Activated CD4-positive, alpha-beta T cell treated with anti-CD3 and anti-CD28 coated beads, Interleukin-2, amount 50 U/mL, for 24 hours (primary cell): ENCODE measurements around the gene BACE2.
"Not testable (repeated sequence)": the region's sequence is repeated elsewhere in the genome, so short reads cannot be mapped to it uniquely, and the experiment has no call there.

Experiments used
- DNase-seq, 2 donors: peaks; one replicate each; pipeline ENCODE4 v3.0.0-alpha.2; 2020; ENCODE audit warnings: low read depth in 1 of 2, low spot score in 1 of 2

Gene BACE2

GRCh38 chr21:41236352-41236973 is 68.5 kb downstream of the BACE2 start:
- DNase-seq = no peak

DNA sequence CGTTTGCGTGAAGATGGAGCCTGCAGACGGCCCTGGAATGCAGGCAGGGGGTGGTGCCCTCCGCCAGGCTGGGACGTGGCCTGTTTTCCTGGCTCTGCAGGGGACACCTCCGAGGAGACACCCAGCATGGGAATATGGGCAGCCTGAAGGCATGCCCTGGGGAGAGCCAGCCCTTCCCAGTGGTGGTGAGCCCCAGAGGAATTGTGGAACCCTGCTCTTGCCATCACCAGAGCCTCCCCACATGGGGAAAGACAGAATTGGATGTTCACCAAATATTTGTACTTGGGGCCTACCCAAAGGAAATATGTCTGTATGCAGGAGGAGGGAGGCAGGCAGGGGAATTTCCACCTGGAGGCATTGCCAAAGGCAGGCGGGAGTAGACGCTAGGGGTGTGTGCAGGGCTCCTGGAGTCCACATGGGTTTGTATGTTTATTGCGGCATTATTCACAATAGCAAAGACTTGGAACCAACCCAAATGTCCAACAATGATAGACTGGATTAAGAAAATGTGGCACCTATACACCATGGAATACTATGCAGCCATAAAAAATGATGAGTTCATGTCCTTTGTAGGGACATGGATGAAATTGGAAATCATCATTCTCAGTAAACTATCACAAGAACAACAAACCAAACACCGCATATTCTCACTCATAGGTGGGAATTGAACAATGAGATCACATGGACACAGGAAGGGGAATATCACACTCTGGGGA is 70.3 kb downstream of the BACE2 start:
- not testable (repeated sequence) for DNase-seq

DNA sequence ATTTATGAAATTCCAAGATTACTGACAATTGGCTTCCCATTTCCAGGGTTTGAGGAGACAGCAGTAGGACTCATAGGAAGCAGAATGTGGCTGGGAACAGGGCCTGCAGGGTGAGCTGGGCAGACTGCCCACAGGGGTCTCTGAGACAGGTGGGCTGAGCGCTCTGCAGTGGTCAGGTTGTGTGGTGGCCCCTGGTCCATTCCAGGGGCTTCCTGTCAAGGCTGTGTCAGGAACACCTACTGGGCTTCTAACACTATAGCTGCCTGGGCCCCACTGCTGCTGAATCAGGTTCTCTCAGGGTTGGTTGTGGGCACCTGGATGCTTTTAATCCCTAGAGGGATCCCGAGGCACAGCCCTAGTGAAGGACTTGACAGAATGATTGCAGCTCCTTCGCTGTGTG is 72.1 kb downstream of the BACE2 start:
- DNase-seq = no peak

DNA sequence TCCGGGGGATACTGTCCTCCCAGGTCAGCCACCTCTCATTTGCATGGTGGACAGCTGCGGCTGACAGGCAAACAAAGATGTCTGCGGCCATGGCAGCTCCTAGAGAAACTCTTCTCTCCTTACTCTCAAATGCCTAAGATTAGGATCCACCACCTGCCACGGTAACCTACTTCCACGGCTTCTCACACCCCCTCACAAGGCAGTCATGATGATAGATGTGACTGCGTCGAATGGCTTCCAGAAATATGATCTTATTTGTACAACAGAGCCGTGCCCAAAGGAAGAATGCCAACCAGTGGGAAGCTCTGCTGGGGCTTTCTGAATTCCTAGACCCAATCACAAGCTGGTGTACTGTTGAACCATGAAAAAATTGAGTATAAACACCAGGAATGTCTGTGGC is 73.4 kb downstream of the BACE2 start:
- DNase-seq = no peak

DNA sequence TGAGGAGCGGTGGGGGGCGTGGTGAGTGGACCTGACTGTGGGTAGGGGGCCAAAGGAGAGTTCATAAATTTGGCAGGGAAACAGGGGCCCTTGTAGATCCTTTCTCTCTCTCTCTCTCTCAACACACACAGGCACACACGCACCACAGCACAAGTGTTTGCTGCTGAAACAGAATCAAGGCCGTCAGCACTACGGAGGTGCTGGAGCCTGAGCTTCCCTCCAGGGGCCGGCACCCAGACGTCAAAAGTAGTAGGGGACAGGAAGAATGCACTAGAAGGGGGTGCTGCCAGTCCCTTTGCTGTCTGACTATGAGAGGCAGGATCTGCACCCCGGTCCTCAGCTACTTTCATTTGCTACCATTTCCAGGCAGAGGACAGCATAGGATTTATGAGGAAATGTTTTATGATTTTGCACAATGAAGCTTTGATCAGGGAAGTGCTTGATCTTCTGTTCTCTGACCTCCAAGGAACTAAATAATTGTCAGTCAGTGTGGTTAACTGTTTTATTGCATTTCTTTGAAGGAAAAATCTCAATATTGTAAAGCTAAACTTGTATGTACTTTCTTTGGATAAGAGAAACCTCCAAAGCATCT is 74.4 kb downstream of the BACE2 start:
- DNase-seq = no peak

DNA sequence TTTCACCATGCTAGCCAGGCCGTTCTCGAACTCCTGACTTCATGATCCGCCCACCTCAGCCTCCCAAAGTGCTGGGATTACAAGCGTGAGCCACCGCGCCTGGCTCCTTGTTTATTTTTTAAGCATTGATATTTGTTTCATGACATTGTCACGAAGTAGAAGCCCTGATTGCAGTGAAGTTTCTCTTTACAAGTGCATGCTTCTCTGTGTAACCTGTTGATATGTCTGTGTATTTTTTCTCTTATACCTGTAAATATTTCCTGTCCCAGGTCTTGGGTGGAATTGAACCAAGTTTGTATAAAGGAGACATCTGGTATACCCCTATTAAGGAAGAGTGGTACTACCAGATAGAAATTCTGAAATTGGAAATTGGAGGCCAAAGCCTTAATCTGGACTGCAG is 75.1 kb downstream of the BACE2 start:
- no peak for DNase-seq

DNA sequence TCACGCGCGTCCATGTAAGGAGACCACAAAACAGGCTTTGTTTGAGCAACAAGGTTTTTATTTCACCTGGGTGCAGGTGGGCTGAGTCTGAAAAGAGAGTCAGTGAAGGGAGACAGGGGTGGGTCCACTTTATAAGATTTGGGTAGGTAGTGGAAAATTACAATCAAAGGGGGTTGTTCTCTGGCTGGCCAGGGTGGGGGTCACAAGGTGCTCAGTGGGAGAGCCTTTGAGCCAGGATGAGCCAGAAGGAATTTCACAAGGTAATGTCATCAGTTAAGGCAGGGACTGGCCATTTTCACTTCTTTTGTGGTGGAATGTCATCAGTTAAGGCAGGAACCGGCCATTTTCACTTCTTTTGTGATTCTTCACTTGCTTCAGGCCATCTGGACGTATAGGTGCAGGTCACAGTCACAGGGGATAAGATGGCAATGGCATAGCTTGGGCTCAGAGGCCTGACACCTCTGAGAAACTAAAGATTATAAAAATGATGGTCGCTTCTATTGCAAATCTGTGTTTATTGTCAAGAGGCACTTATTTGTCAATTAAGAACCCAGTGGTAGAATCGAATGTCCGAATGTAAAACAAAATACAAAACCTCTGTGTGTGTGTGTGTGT is 76.4 kb downstream of the BACE2 start:
- not testable (repeated sequence) for DNase-seq

- DNase-seq = no peak
Observed at GRCh38 chr21:41245509-41246135, 77.7 kb downstream of the BACE2 start.

- DNase-seq = no peak
Observed at GRCh38 chr21:41246808-41247207, 78.8 kb downstream of the BACE2 start.

GRCh38 chr21:41247561-41248545 is 79.9 kb downstream of the BACE2 start:
- DNase-seq = no peak

DNA sequence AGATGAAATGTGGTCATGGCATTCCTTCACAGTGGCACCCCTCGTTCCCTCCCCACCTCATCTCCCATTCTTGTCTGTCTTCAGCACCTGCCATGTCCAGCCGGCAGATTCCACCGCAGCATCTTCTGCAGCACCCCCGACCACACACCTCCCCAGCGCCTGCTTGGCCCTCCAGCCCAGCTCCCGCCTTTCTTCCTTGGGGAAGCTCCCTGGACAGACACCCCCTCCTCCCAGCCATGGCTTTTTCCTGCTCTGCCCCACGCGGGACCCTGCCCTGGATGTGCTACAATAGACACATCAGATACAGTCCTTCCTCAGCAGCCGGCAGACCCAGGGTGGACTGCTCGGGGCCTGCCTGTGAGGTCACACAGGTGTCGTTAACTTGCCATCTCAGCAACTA is 81.5 kb downstream of the BACE2 start:
- no peak for DNase-seq

- DNase-seq = no peak
Observed at GRCh38 chr21:41250519-41250918, 82.6 kb downstream of the BACE2 start.

- DNase-seq = no peak
Observed at GRCh38 chr21:41251961-41252642, 84.1 kb downstream of the BACE2 start.

DNA sequence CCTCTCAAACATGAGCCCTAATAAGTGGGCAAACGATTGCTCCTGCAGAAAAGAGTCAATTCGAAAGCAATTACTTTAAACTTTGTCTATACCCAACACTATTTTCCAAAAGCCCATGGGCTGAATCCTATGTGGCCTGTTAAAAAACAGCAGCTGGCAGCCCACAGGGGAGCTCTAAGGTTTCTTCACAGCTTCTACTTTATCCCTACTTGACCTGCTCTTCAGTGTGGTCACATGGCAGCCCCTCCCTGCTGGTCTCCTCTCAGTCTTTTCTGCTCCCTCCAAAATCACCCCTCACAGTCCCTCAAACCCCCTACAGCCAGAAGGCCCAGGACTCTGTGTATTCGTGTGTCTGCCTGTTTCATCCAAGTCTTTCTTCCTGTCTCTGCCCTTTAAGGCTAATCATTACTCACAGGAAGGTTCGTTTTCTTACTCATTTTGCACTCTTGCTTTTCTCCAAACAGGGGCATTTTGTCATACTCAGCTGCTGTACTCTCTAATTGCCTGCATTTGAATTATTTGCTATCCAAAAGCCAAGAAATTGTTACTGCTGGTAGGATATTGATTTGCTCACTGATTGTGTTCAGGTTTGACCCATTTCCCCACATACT is 86.2 kb downstream of the BACE2 start:
- no peak for DNase-seq

- DNase-seq = no peak
Observed at GRCh38 chr21:41255190-41255589, 87.2 kb downstream of the BACE2 start.

DNA sequence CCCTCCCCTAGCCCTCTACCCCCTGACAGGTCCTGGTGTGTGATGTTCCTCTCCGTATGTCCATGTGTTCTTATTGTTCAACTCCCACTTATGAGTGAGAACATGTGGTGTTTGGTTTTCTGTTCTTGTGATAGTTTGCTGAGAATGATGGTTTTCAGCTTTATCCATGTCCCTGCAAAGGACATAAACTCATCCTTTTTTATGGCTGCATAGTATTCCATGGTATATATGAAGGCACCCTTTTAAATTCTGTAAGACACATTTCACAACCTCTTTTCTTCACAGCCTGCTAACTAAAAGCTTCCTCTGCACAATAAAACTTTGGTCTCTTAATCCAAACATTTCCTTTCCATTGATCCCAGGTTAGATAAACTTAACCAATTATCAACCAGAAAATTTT is 88.3 kb downstream of the BACE2 start:
- not testable (repeated sequence) for DNase-seq

DNA sequence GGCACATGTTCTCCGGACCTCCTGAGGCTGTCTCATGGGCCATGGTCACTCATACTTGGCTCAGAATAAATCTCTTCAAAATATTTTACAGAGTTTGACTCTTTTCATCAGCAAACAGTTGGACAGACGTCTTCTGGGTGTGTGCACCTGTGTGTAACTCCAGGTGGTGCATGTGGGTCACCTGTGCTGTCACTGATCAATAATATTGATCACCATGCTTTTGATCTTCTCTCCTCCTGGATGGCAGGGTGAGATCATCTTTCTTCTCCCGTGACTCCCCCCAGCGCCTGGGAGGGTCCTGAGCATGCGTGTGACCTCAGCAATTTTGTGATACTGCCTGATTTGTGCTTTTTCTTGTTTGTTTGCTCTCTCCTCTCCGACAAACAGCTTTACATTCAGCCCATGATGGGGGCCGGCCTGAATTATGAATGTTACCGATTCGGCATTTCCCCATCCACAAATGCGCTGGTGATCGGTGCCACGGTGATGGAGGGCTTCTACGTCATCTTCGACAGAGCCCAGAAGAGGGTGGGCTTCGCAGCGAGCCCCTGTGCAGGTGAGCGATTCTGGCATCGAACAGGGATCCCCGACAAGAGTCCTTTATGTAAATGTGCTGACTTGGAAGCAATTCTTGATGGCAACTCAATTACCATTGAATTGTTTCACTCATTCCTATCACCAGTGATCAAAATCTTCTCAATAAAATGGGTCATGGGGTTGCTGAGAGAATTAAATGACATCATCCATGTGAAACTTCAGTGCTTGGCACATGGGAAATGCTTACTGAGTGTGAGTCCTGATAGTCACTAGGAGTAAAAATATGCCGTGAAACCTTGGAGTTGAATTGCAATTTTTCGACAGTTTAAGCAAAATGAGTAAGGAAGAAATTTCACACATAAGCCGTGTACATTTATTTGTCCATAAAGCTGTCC is 89.1 kb downstream of the BACE2 start:
- DNase-seq = no peak

DNA sequence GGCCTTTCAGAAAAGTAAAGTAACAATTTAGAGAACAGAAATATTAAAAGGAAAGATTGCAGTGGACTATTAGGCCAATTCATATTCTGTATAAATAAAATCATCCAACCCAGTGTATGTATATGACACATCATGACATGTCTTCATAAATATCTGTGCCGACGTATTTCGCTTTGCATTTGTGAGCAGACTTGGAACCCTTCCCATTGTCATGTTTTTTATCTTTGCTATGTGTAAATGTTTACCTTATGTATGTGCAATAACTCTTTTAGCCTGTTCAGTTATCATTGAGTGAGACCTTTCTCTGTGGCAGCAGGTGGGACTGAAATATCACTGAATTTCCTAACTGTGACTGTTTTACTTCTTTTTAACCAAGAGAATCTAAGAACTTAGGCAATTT is 90.7 kb downstream of the BACE2 start:
- DNase-seq = no peak
